OCI-LY7 (cell line): Measurements from ENCODE around the gene FGF5. TPM values are rescaled to one million over a fixed set of nuclear protein-coding genes. Genes with fewer than 3 reads are reported as not detected.

Source experiments
- Bru-seq: library from RNA; stranded (reverse); fragments of 400-500 nt; gene quantifications from one replicate; lab custom pipeline; 2021; lab: Mats Ljungman, UMichigan
- BruChase-seq, 2 experiments: library from RNA; stranded (reverse); fragments of 400-500 nt; gene quantifications; one replicate each; lab custom pipeline; 2021; lab: Mats Ljungman, UMichigan
- BruUV-seq: library from RNA; stranded (reverse); fragments of 400-500 nt; replicated peaks from 2 replicates; lab custom pipeline; 2021; lab: Mats Ljungman, UMichigan
- CTCF ChIA-PET: fragments of 300-600 bp; sonication (Branson Sonifier 250); formaldehyde crosslinking; loops from one replicate; lab custom pipeline; 2022; ENCODE audit warnings: antibody characterized with exemption; ENCODE audit not compliant: unreplicated experiment; lab: Charles Lee
- POLR2A ChIA-PET: fragments of 300-600 bp; sonication (Branson Sonifier 250); formaldehyde crosslinking; loops from one replicate; lab custom pipeline; 2022; ENCODE audit warnings: antibody characterized with exemption; lab: Charles Lee
- DNase-seq: peaks from one replicate; pipeline ENCODE4 v3.0.0-alpha.2; 2015; ENCODE audit warnings: low spot score
- H2AFZ ChIP-seq: fragments of 200-600 bp; sonication (generic), shearing (Covaris generic); 2 replicates; pipeline ENCODE4 v1.6.1; 2014; ENCODE audit warnings: mild to moderate bottlenecking, antibody characterized with exemption, low read length, moderate library complexity
- H3K27ac ChIP-seq: fragments of 200-600 bp; sonication (generic); 2 replicates; pipeline ENCODE4 v1.5.1; 2014; ENCODE audit warnings: mixed run types, low read depth, mild to moderate bottlenecking, moderate library complexity, low read length, inconsistent platforms; ENCODE audit not compliant: poor library complexity, severe bottlenecking
- H3K36me3 ChIP-seq: fragments of 200-600 bp; sonication (generic); 2 replicates; pipeline ENCODE4 v1.6.1; 2014; ENCODE audit warnings: mild to moderate bottlenecking, antibody characterized with exemption, low read length, moderate library complexity, mixed read lengths; ENCODE audit not compliant: insufficient read depth
- H3K4me1 ChIP-seq: fragments of 200-600 bp; sonication (generic); 2 replicates; pipeline ENCODE4 v1.5.1; 2014; ENCODE audit warnings: mild to moderate bottlenecking, low read length; ENCODE audit not compliant: insufficient read depth, poor library complexity, severe bottlenecking
- H3K4me2 ChIP-seq: fragments of 200-600 bp; sonication (generic); 2 replicates; pipeline ENCODE4 v1.6.1; 2014; ENCODE audit warnings: mild to moderate bottlenecking, low read length
- H3K4me3 ChIP-seq: fragments of 200-600 bp; sonication (generic); 2 replicates; pipeline ENCODE4 v1.5.1; 2014; ENCODE audit warnings: mild to moderate bottlenecking, low read depth, low read length; ENCODE audit not compliant: poor library complexity, severe bottlenecking
- H3K79me2 ChIP-seq: fragments of 200-600 bp; sonication (generic); 2 replicates; pipeline ENCODE4 v1.6.1; 2016; ENCODE audit warnings: low read depth, mild to moderate bottlenecking, low read length, moderate library complexity, mixed read lengths; ENCODE audit not compliant: insufficient read depth
- H3K9me2 ChIP-seq: fragments of 200-600 bp; sonication (generic); 2 replicates; pipeline ENCODE4 v1.6.1; 2016; ENCODE audit warnings: mild to moderate bottlenecking, low read length, mixed read lengths; ENCODE audit not compliant: insufficient read depth
- H3K9me3 ChIP-seq: fragments of 200-600 bp; sonication (generic); 2 replicates; pipeline ENCODE4 v1.6.1; 2014; ENCODE audit warnings: mild to moderate bottlenecking, mixed run types, low read length, mixed read lengths
- H4K20me1 ChIP-seq: fragments of 200-600 bp; sonication (generic); 2 replicates; pipeline ENCODE4 v1.6.1; 2014; ENCODE audit warnings: mild to moderate bottlenecking, antibody characterized with exemption, low read length, moderate library complexity, mixed read lengths; ENCODE audit not compliant: insufficient read depth
- EZH2phosphoT487 ChIP-seq: fragments of 200-600 bp; sonication (generic); IDR thresholded peaks from 2 replicates; pipeline ENCODE4 v1.6.1; 2018; ENCODE audit warnings: low read depth, borderline replicate concordance, mild to moderate bottlenecking, mixed run types, antibody characterized with exemption, low read length, moderate library complexity, mixed read lengths
- intact Hi-C: fragments of 100-400 bp; cut with micrococcal nuclease; formaldehyde crosslinking; loops from one replicate; pipeline ENCODE4 v1.10.0; 2022; ENCODE audit not compliant: unreplicated experiment
- long read RNA-seq: library from polyadenylated mRNA; stranded (forward); transcript quantifications from one replicate; pipeline ENCODE4 v2.0.0, GENCODE V29; 2022
- total RNA-seq, 2 experiments: library from RNA; depleted of rRNA in 1 of 2; stranded (reverse); fragments of >200 nt in 1 of 2; shearing (Covaris generic) in 1 of 2; gene quantifications; 2 replicates each; pipeline ENCODE4 v1.2.3, GENCODE V29; 2014 to 2022
- TF ChIP-seq, protein P1 (sequence below): fragments of 200-600 bp; sonication (generic); conservative IDR thresholded peaks from 2 replicates; pipeline ENCODE4 v1.5.1; 2014; ENCODE audit warnings: mild to moderate bottlenecking, antibody characterized with exemption, low read length, moderate library complexity, mixed read lengths

The FGF5 gene, protein sequence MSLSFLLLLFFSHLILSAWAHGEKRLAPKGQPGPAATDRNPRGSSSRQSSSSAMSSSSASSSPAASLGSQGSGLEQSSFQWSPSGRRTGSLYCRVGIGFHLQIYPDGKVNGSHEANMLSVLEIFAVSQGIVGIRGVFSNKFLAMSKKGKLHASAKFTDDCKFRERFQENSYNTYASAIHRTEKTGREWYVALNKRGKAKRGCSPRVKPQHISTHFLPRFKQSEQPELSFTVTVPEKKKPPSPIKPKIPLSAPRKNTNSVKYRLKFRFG
- not detected in 2 replicates for total RNA-seq (2014; rRNA removed; shearing (Covaris generic))
- total RNA-seq (2022): 0.06 and 0.07 TPM in 2 replicates
- not detected for Bru-seq, nascent RNA
- not detected for BruChase-seq, experiment 1, labeled RNA remaining after a 6-hour chase
- BruChase-seq, experiment 2, labeled RNA remaining after a 2-hour chase: not detected
- long read RNA-seq: 0 reads

DNA sequence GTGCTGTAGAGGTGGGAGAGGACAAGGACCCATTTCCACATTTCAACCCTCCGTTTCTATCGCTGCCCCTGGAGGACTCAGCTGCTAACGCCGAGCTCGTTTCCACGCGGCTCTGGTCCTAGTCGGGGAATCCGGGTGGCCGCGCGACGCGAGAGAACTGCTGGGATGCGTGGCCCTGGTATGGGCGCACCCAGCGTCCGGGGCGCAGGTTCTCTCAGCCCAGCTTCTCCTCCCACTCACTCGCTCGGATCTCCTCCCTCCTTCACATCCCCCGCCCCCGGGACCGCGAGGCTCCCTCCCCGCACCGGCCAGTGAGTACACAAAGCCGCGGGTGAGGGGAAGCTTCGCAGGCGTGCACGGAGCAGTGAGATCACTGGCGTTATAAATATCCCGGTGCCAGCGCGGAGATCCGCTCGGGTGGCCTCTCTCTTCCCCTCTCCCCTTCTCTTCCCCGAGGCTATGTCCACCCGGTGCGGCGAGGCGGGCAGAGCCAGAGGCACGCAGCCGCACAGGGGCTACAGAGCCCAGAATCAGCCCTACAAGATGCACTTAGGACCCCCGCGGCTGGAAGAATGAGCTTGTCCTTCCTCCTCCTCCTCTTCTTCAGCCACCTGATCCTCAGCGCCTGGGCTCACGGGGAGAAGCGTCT lies at the start of gene FGF5:
TSS of gene FGF5 (plus strand) at position 412 of the 649 bp plus-strand sequence. CDS start at position 573, 161 bp downstream.
- H3K27ac ChIP-seq: no peak within 1 kb of the TSS
- no peaks in the 10 kb centered on the region for H3K9me2 ChIP-seq
- no peak within 1 kb of the TSS for H3K4me2 ChIP-seq
- no peak within 1 kb of the TSS for H2AFZ ChIP-seq
- no peaks in the 10 kb centered on the region for H3K4me1 ChIP-seq
- TF ChIP-seq, protein P1, sequence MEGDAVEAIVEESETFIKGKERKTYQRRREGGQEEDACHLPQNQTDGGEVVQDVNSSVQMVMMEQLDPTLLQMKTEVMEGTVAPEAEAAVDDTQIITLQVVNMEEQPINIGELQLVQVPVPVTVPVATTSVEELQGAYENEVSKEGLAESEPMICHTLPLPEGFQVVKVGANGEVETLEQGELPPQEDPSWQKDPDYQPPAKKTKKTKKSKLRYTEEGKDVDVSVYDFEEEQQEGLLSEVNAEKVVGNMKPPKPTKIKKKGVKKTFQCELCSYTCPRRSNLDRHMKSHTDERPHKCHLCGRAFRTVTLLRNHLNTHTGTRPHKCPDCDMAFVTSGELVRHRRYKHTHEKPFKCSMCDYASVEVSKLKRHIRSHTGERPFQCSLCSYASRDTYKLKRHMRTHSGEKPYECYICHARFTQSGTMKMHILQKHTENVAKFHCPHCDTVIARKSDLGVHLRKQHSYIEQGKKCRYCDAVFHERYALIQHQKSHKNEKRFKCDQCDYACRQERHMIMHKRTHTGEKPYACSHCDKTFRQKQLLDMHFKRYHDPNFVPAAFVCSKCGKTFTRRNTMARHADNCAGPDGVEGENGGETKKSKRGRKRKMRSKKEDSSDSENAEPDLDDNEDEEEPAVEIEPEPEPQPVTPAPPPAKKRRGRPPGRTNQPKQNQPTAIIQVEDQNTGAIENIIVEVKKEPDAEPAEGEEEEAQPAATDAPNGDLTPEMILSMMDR: no peak
- TF ChIP-seq EZH2phosphoT487: no peak
- ChIA-PET POLR2A (interaction anchor here (1.0 kb wide), 1 partner anchor 12 kb away, joined by 3 read pairs; no protein-coding TSS in a partner anchor), CTCF (no interaction called here)
- no peaks in the 10 kb centered on the region for H4K20me1 ChIP-seq
- no TSS peak for BruUV-seq
- no peaks in the 10 kb centered on the region for H3K79me2 ChIP-seq
- intact Hi-C loops: no loop called here
- H3K36me3 ChIP-seq: no peaks in the 10 kb centered on the region
- no peak within 1 kb of the TSS for H3K4me3 ChIP-seq
- no peaks in the 10 kb centered on the region for H3K9me3 ChIP-seq
- DNase-seq: no peak

DNA sequence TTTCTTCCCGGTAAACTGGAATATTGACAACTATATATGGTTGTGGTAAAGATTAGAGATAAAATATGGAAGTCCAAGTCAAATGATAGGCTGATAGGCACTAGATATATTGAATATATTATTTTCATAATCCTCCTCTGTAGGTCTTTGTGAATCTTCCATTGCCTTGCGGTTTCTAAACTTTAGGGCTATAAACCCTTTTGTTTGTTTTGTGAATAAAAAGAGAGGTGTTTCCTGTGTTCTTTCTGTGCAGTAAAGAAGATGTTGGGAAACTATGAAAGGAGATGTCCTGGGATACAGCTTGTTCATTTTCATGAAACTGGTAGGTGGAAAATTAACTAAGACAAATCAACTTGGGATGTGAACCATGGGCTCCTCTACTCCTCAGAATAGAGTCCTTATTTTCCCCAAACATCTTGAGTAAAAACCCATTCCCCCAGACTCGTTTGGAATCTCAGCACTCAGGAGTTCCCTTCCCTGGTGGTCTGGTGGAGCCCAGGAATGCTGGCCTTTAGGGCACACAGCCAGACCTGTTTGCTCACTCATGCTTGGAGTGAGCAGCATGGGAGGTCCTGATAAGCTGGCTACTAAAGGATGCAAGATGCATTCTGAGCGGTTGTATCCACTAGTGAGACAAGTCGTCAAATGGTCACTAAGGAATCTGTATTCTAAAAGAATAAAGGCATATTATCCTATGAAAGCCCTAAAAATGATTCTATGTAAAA lies 47.0 kb upstream of the FGF5 start:
- no peak overlapping the region for H2AFZ ChIP-seq
- no TSS peak for BruUV-seq
- no peak overlapping the region for H3K27ac ChIP-seq
- POLR2A ChIA-PET: interaction anchor here (1.0 to 2.4 kb wide), 3 partner anchors 11 to 35 kb away, joined by 4 to 7 read pairs (median 5); no protein-coding TSS in a partner anchor
- intact Hi-C loops: loop anchor here (5.0 kb wide), 1 partner anchor 1267 kb away; no protein-coding TSS in a partner anchor
- no peaks in the 10 kb centered on the region for H3K36me3 ChIP-seq
- H3K4me1 ChIP-seq: no peaks in the 10 kb centered on the region
- CTCF ChIA-PET: interaction anchor here (0.5 to 1.3 kb wide), 2 partner anchors 17 to 642 kb away, joined by 3 read pairs; no protein-coding TSS in a partner anchor
- H3K4me3 ChIP-seq: no peak overlapping the region
- no peak overlapping the region for H3K4me2 ChIP-seq
- TF ChIP-seq EZH2phosphoT487: no peak
- TF ChIP-seq, protein P1: no peak
- no peaks in the 10 kb centered on the region for H3K9me2 ChIP-seq
- no peak for DNase-seq
- no peaks in the 10 kb centered on the region for H3K9me3 ChIP-seq
- no peaks in the 10 kb centered on the region for H3K79me2 ChIP-seq
- H4K20me1 ChIP-seq: no peaks in the 10 kb centered on the region
